ENCODE measurements around the gene CIAO3.
"Not testable (repeated sequence)": the region's sequence is repeated elsewhere in the genome, so short reads cannot be mapped to it uniquely, and the experiment has no call there.

CIAO3 gene

GRCh38 chr16:760545-761343, 19.9 kb upstream of the CIAO3 start, which contains the start of gene MSLN:
MSLN (plus strand) TSS chr16:760734; CDS start chr16:762681, 1,947 bp downstream.
- peak; percentile 79 for DNase-seq (ENCODE audit: insufficient read length, low spot score)
- FAIRE-seq: peak; percentile 79

- DNase-seq (ENCODE audit: insufficient read length, low spot score): no peak
- peak; percentile 63 for FAIRE-seq
Observed at GRCh38 chr16:760065-760464, 19.3 kb upstream of the CIAO3 start.

- DNase-seq (ENCODE audit: insufficient read length, low spot score): no peak
- no peak for FAIRE-seq
Observed at GRCh38 chr16:759110-759910, 18.5 kb upstream of the CIAO3 start.

GRCh38 chr16:756428-756827, 15.6 kb upstream of the CIAO3 start:
- FAIRE-seq: no peak
- no peak for DNase-seq (ENCODE audit: insufficient read length, low spot score)

- no peak for FAIRE-seq
- no peak for DNase-seq (ENCODE audit: insufficient read length, low spot score)
Observed at GRCh38 chr16:754656-755055, 13.9 kb upstream of the CIAO3 start.

GRCh38 chr16:754121-754607, 13.4 kb upstream of the CIAO3 start:
- not testable (repeated sequence) for FAIRE-seq; DNase-seq (ENCODE audit: insufficient read length, low spot score)

- no peak for FAIRE-seq
Observed at GRCh38 chr16:752007-752312, 11.2 kb upstream of the CIAO3 start.

GRCh38 chr16:751152-752006, 10.6 kb upstream of the CIAO3 start:
- DNase-seq (ENCODE audit: insufficient read length, low spot score) (no peak), FAIRE-seq (no peak)

More at GRCh38 chr16:752007-752312, 11.2 kb upstream of the CIAO3 start:
- DNase-seq (ENCODE audit: insufficient read length, low spot score): no peak

- DNase-seq (ENCODE audit: insufficient read length, low spot score): no peak
- FAIRE-seq: no peak
Observed at GRCh38 chr16:750485-750884, 9.7 kb upstream of the CIAO3 start.

GRCh38 chr16:749010-749409, 8.2 kb upstream of the CIAO3 start:
- no peak for DNase-seq (ENCODE audit: insufficient read length, low spot score)
- no peak for FAIRE-seq

GRCh38 chr16:747978-748746, 7.4 kb upstream of the CIAO3 start:
- no peak for DNase-seq (ENCODE audit: insufficient read length, low spot score)
- no peak for FAIRE-seq

GRCh38 chr16:746637-747036, 5.8 kb upstream of the CIAO3 start:
- DNase-seq (ENCODE audit: insufficient read length, low spot score) (no peak), FAIRE-seq (no peak)

- DNase-seq (ENCODE audit: insufficient read length, low spot score): no peak
- FAIRE-seq: no peak
Observed at GRCh38 chr16:745739-746138, 4.9 kb upstream of the CIAO3 start.

- FAIRE-seq: no peak
- no peak for DNase-seq (ENCODE audit: insufficient read length, low spot score)
Observed at GRCh38 chr16:743794-744500, 3.1 kb upstream of the CIAO3 start.

- DNase-seq (ENCODE audit: insufficient read length, low spot score); FAIRE-seq: not testable (repeated sequence)
Observed at GRCh38 chr16:742894-743293, 2.1 kb upstream of the CIAO3 start.

- FAIRE-seq (no peak), DNase-seq (ENCODE audit: insufficient read length, low spot score) (no peak)
Observed at GRCh38 chr16:741986-742629, 1.3 kb upstream of the CIAO3 start.

- FAIRE-seq: no peak
- no peak for DNase-seq (ENCODE audit: insufficient read length, low spot score)
Observed at GRCh38 chr16:740459-740763, 386 bp downstream of the CIAO3 start.

GRCh38 chr16:739560-740458, 988 bp downstream of the CIAO3 start:
- FAIRE-seq: no peak
- no peak for DNase-seq (ENCODE audit: insufficient read length, low spot score)

Data from HTR-8/SVneo (cell line).